ENCODE measurements around the gene ITGAX.

ITGAX gene

GRCh38 chr16:31357324-31358109, 2.5 kb downstream of the ITGAX start:
- Histone ChIP-seq H3K4me3 (no peak overlapping the region), H3K27me3 (no peaks in the 10 kb centered on the region), H3K9me3 (no peaks in the 10 kb centered on the region), H3K4me2 (peak overlapping the region; percentile 48), H3K4me1 (peaks cover 27% of the 10 kb centered on the region), H3K9ac (no peak overlapping the region), H4K20me1 (no peaks in the 10 kb centered on the region), H3K27ac (0 out of 2 replicates have a peak overlapping the region, but pooled peaks have one; percentile 4), H3K36me3 (no peaks in the 10 kb centered on the region)
- TF ChIP-seq Cebpa-rat (IDR thresholded peaks at IDR 0.05): no peak

- Histone ChIP-seq H4K20me1 (no peaks in the 10 kb centered on the region), H3K27ac (no peak overlapping the region), H3K9me3 (no peaks in the 10 kb centered on the region), H3K9ac (no peak overlapping the region), H3K4me2 (no peak overlapping the region), H3K4me3 (no peak overlapping the region), H3K27me3 (no peaks in the 10 kb centered on the region), H3K4me1 (peaks cover 11% of the 10 kb centered on the region), H3K36me3 (no peaks in the 10 kb centered on the region)
- no peak for TF ChIP-seq Cebpa-rat (IDR thresholded peaks at IDR 0.05)
These were observed 5.3 kb downstream of the ITGAX start for GRCh38 chr16:31360251-31360650.

- TF ChIP-seq Cebpa-rat (IDR thresholded peaks at IDR 0.05): no peak
- H4K20me1 ChIP-seq: no peaks in the 10 kb centered on the region
- H3K9me3 ChIP-seq: no peaks in the 10 kb centered on the region
- H3K36me3 ChIP-seq: no peaks in the 10 kb centered on the region
- no peak overlapping the region for H3K9ac ChIP-seq
- H3K27me3 ChIP-seq: no peaks in the 10 kb centered on the region
- peaks cover 15% of the 10 kb centered on the region for H3K4me1 ChIP-seq
- H3K27ac ChIP-seq: no peak overlapping the region
- no peak overlapping the region for H3K4me2 ChIP-seq
- H3K4me3 ChIP-seq: no peak overlapping the region
These were observed 6.5 kb downstream of the ITGAX start for GRCh38 chr16:31361201-31362110.

GRCh38 chr16:31362476-31363405, 7.8 kb downstream of the ITGAX start:
- Histone ChIP-seq H4K20me1 (no peaks in the 10 kb centered on the region), H3K9me3 (no peaks in the 10 kb centered on the region), H3K27me3 (no peaks in the 10 kb centered on the region), H3K27ac (no peak overlapping the region), H3K4me1 (peaks cover 22% of the 10 kb centered on the region), H3K9ac (no peak overlapping the region), H3K4me2 (no peak overlapping the region), H3K4me3 (no peak overlapping the region), H3K36me3 (no peaks in the 10 kb centered on the region)
- TF ChIP-seq Cebpa-rat (IDR thresholded peaks at IDR 0.05): no peak

- H3K9me3 ChIP-seq: no peaks in the 10 kb centered on the region
- peaks cover 24% of the 10 kb centered on the region for H3K4me1 ChIP-seq
- no peaks in the 10 kb centered on the region for H3K36me3 ChIP-seq
- no peak overlapping the region for H3K27ac ChIP-seq
- H3K27me3 ChIP-seq: no peaks in the 10 kb centered on the region
- H3K9ac ChIP-seq: no peak overlapping the region
- no peak for TF ChIP-seq Cebpa-rat (IDR thresholded peaks at IDR 0.05)
- no peak overlapping the region for H3K4me3 ChIP-seq
- no peak overlapping the region for H3K4me2 ChIP-seq
- no peaks in the 10 kb centered on the region for H4K20me1 ChIP-seq
These were observed 8.7 kb downstream of the ITGAX start for GRCh38 chr16:31363721-31364120.

GRCh38 chr16:31364421-31364820, 9.4 kb downstream of the ITGAX start:
- Histone ChIP-seq H3K4me1 (peaks cover 28% of the 10 kb centered on the region), H3K9me3 (no peaks in the 10 kb centered on the region), H3K9ac (no peak overlapping the region), H3K4me2 (no peak overlapping the region), H4K20me1 (no peaks in the 10 kb centered on the region), H3K4me3 (no peak overlapping the region), H3K27ac (no peak overlapping the region), H3K27me3 (no peaks in the 10 kb centered on the region), H3K36me3 (no peaks in the 10 kb centered on the region)
- no peak; the same call in 1 of the 2 replicates for TF ChIP-seq Cebpa-rat (IDR thresholded peaks at IDR 0.05)

GRCh38 chr16:31365131-31365865, 10.3 kb downstream of the ITGAX start:
- Histone ChIP-seq H4K20me1 (no peaks in the 10 kb centered on the region), H3K27me3 (no peaks in the 10 kb centered on the region), H3K36me3 (no peaks in the 10 kb centered on the region), H3K27ac (no peak overlapping the region), H3K4me1 (peaks cover 34% of the 10 kb centered on the region), H3K9me3 (no peaks in the 10 kb centered on the region), H3K4me2 (no peak overlapping the region), H3K9ac (no peak overlapping the region), H3K4me3 (no peak overlapping the region)
- TF ChIP-seq Cebpa-rat (IDR thresholded peaks at IDR 0.05): no peak

- no peaks in the 10 kb centered on the region for H3K9me3 ChIP-seq
- H3K27ac ChIP-seq: no peak overlapping the region
- peaks cover 34% of the 10 kb centered on the region for H3K4me1 ChIP-seq
- H3K4me2 ChIP-seq: peak overlapping the region; percentile 62
- no peak overlapping the region for H3K4me3 ChIP-seq
- no peak overlapping the region for H3K9ac ChIP-seq
- TF ChIP-seq Cebpa-rat (IDR thresholded peaks at IDR 0.05): no peak
- no peaks in the 10 kb centered on the region for H4K20me1 ChIP-seq
- H3K36me3 ChIP-seq: no peaks in the 10 kb centered on the region
- H3K27me3 ChIP-seq: no peaks in the 10 kb centered on the region
These were observed 12.9 kb downstream of the ITGAX start for GRCh38 chr16:31367853-31368252.

- Histone ChIP-seq H3K27ac (no peak overlapping the region), H3K27me3 (no peaks in the 10 kb centered on the region)
- TF ChIP-seq Cebpa-rat (IDR thresholded peaks at IDR 0.05): no peak
These were observed 16.0 kb downstream of the ITGAX start for GRCh38 chr16:31371008-31371407.

More at GRCh38 chr16:31371008-31371407, 16.0 kb downstream of the ITGAX start:
- H3K9ac ChIP-seq: no peak overlapping the region
- peaks cover 34% of the 10 kb centered on the region for H3K4me1 ChIP-seq
- no peaks in the 10 kb centered on the region for H4K20me1 ChIP-seq
- no peaks in the 10 kb centered on the region for H3K36me3 ChIP-seq
- H3K9me3 ChIP-seq: peaks cover 6% of the 10 kb centered on the region; the same call in 1 of the 2 replicates
- H3K4me2 ChIP-seq: no peak overlapping the region
- no peak overlapping the region for H3K4me3 ChIP-seq

Measured in BLaER1 (cell line).